ENCODE results near the gene LIN54. TPM values are rescaled to one million over a fixed set of nuclear protein-coding genes. Genes with fewer than 3 reads are reported as not detected.

The LIN54 gene
- total and polyA plus RNA-seq, 9 of the 15 experiments (the other 6 are each of a cell fraction or from before 2014, with no cell fraction given), result 2.2 to 22.5 (median 15.8) TPM

GRCh38 chr4:83012687-83013419, 2.2 kb upstream of the LIN54 start (continued):
- no peak for TF ChIP-seq ZNF609 (CRISPR knock-in tag; IDR thresholded peaks at IDR 0.05; ENCODE audit: borderline replicate concordance)
- peak in 1 of 2 experiments; percentile 73; a peak in 2 of 4 replicates for TF ChIP-seq HDAC1 (IDR thresholded peaks at IDR 0.05)
- no peak for TF ChIP-seq ZNF253 (CRISPR knock-in tag; conservative IDR thresholded peaks at IDR 0.05)
- no peak for TF ChIP-seq ZNF217 (CRISPR knock-in tag; IDR thresholded peaks at IDR 0.05)
- TF ChIP-seq ELF1 (tag; IDR thresholded peaks at IDR 0.05), result peak; percentile 82
- TF ChIP-seq ZFP36 (IDR thresholded peaks at IDR 0.05; ENCODE audit: low read depth, low read length, partially characterized antibody), result peak; percentile 31
- peak; percentile 46 to 59; a peak in 3 of 4 replicates for TF ChIP-seq SIX5 (IDR thresholded peaks at IDR 0.05; ENCODE audit: borderline replicate concordance in 1 of 2, insufficient read depth in 1 of 2, low read depth in 1 of 2, low read length in 2 of 2)
- TF ChIP-seq ARID3B (CRISPR knock-in tag; IDR thresholded peaks at IDR 0.05; ENCODE audit: borderline replicate concordance), result no peak
- TF ChIP-seq BRD9 (IDR thresholded peaks at IDR 0.05; ENCODE audit: low read depth, partially characterized antibody), result no peak
- peak; percentile 70 to 99; a peak in 3 of 4 replicates for TF ChIP-seq FOXK2 (conservative IDR thresholded peaks at IDR 0.05 in 1 of 2, IDR thresholded peaks at IDR 0.05 in 1 of 2; ENCODE audit: low read depth in 2 of 2)
- TF ChIP-seq ZNF282 (CRISPR knock-in tag; IDR thresholded peaks at IDR 0.05), result no peak
- TF ChIP-seq POLR2B (IDR thresholded peaks at IDR 0.05; ENCODE audit: low read depth, partially characterized antibody), result peak; percentile 82
- TF ChIP-seq GABPB1 (CRISPR knock-in tag; IDR thresholded peaks at IDR 0.05), result peak; percentile 85
- TF ChIP-seq ZNF12 (CRISPR knock-in tag; IDR thresholded peaks at IDR 0.05), result no peak
- no peak for TF ChIP-seq DMBX1 (CRISPR knock-in tag; IDR thresholded peaks at IDR 0.05; ENCODE audit: borderline replicate concordance)
- peak; percentile 64; the same call in 1 of the 2 replicates for TF ChIP-seq ZEB2 (IDR thresholded peaks at IDR 0.05)
- peak; percentile 76; the same call in 1 of the 2 replicates for TF ChIP-seq LEF1 (IDR thresholded peaks at IDR 0.05)
- no peak for TF ChIP-seq FOXO4 (CRISPR knock-in tag; IDR thresholded peaks at IDR 0.05)
- no peak for TF ChIP-seq ZNF184 (CRISPR knock-in tag; IDR thresholded peaks at IDR 0.05)
- TF ChIP-seq DIDO1 (tag; IDR thresholded peaks at IDR 0.05; ENCODE audit: low read depth), result no peak
- TF ChIP-seq SETDB1 (IDR thresholded peaks at IDR 0.05; ENCODE audit: low read length), result no peak
